Stimulated activated CD4-positive, alpha-beta T cell treated with anti-CD3 and anti-CD28 coated beads, Interleukin-12 subunit alpha, Interleukin-12 subunit beta, amount 100 ng/mL, for 4 hours (primary cell): ENCODE results near the gene HDAC4.

Experiments
- DNase-seq: peaks from one replicate; pipeline ENCODE4 v3.0.0-alpha.2; 2020

The HDAC4 gene

DNA sequence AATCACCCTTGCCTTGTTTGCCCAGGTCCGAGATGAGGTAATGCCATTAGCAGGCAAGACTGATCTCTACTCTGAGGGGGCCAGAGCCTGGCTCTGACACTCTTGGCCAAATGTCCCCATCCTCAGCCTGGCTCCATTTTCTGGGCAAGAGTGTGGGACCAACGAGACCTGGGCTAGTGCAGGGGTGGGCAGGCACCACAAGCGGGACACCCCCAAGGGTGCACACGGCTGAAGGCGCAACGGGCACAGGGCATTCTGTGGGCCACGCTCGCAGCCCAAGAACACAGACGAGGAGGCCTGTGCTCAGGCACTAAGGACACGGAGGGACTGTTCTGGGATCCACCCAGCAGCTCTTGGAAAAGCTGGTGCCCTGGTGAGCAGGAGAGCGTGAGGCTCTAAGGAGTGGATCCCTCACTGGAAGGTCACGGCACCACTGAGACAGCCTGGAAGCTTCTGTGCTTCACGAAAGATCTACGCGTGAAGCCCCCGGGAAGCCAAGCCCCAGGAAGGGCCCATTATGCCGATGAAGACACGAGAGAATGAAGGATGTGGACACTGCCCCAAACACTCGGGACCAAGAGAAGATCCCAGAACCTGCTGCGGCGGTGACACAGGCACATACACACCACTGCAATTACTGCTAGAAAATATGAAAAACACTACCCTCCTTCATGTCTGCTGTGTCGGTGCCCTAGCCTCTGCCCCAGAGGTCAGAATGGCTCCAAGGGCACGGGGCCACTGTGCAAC lies 138.2 kb downstream of the HDAC4 start:
- DNase-seq, result no peak

- no peak for DNase-seq
Measured at GRCh38 chr2:239261796-239262483, 138.9 kb downstream of the HDAC4 start.

DNA sequence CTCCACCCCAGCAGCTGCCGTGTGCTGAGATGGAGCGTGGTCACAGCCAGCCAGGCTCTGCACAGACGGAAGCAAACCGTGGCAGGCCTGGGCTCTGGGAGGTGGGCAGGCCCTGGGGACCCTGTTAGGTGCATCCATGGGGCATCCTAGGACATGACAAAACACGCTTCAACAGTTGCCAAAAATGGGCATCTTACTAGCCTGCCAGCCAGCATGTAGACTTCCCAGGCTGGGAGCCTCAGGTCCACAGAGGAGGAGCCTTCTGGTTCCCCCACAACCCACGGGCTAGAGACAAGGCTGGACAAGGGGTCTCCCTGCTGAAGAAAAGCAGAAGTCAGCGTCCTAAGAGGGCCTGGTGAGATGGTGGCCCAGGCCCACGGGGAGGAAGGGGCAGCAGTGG lies 139.5 kb downstream of the HDAC4 start:
- DNase-seq, result no peak

GRCh38 chr2:239260546-239261327 lies 140.1 kb downstream of the HDAC4 start:
- DNase-seq, result no peak

DNA sequence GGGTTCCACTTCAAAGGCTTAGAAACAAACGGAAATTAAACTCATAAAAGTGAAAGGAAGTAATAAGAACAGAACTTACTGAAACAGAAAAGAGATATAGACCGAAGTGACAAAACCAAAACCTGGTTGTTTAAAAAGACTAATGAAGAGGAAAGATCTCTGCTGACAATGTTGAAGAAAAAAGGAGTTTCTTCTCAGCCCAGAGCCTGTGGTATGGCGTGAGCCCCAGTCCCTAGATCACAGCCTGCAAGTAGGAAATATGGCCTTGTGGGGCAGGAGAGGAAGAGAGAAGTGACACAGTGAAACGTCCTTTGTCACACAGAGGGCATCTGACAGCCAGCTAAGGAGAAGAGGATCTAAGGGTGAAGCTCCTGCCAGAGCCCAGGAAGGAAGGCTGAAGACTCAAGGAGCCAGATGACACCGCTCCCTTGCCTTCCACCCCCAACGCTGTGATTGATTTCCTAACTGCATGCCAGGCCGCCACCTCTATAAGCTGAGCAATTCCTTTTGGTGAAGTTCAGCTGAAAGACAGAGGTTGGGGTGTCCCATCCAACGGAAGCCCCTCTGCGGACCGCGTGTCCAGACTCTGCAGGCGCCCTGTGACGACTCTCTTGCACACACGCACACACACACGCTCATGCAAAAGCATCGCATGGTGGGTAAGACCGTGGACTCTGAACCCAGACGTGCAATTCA lies 141.1 kb downstream of the HDAC4 start:
- no peak for DNase-seq

- DNase-seq, result no peak
Measured at GRCh38 chr2:239259173-239259572, 141.6 kb downstream of the HDAC4 start.

DNA sequence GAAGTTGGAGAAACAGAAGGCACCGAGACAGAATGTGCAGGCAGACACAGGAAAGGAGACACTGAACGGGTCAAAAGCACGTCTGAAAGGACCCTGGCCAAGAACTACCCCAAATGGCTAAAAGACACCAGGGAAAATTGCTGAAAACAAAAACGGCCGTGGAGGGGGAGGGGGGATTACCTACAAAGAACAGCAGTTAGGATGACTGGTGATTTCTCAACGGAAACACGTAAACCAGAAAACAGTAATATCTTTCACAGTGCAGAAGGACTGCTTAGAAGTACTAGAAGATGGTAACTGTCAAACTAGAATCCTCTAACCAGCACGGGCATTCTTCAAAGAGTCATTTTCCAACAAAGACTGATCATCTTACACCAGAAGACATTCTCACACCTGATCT lies 142.6 kb downstream of the HDAC4 start:
- DNase-seq, result no peak

GRCh38 chr2:239257511-239257937 lies 143.3 kb downstream of the HDAC4 start:
- no peak for DNase-seq

DNA sequence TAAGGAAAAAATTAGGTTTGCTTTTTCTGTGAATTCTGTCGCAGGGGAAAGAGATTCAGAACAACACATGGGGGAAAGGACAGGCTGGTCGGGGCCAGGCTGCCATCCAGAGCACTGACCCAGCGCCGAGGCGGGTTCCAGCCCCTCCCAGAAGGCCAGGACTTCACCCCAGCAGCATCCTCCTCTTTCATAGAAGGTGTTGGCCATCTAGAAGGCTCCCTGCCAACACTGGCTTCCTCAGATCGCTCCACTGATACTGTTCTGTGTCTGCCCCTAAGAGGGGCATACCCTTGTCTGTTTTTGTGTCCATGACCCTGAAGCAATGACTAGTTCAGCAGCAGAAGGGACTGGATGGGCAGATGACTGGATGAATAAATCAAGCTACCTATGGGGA lies 144.5 kb downstream of the HDAC4 start:
- no peak for DNase-seq

GRCh38 chr2:239255628-239256349 lies 145.0 kb downstream of the HDAC4 start:
- no peak for DNase-seq

DNA sequence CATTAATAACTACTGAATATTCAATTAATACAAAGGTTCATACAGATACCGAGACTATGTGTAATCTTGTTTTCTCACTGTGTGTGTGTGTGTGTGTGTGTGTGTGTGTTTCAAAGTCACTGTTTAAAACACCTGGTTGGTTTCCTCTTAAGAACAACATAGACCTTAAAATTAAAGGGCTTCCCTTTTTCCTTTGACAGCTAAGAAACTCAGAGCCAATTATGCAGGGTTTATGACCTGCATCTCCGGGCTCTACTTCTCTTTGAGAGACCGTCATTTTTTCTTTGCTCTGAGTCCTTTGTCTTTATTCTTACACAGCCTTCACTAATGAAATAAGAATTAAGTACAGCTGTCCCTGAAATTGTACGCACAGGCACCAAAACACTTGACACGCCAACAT lies 145.6 kb downstream of the HDAC4 start:
- no peak for DNase-seq

GRCh38 chr2:239253701-239254436 lies 147.0 kb downstream of the HDAC4 start:
- DNase-seq, result no peak

GRCh38 chr2:239253264-239253663 lies 147.6 kb downstream of the HDAC4 start:
- no peak for DNase-seq

DNA sequence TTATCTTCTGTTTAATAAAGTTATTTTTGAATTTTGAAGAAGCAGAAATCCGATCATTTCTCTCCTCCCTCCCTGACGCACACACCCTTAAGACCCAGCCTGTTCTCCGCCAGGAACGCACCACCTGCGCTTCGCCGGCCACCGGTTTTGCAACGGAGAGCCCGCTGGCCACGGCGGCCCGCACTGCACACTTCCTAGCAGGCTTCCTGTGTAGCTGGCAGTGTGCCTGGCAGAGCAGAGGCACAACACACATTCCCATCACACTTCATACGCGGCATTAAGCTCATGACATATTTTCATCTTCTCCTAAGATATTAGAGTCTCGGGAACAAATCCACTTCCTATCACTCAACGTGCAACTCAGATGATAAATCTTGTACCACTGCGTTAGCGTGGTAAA lies 148.0 kb downstream of the HDAC4 start:
- DNase-seq, result no peak

DNA sequence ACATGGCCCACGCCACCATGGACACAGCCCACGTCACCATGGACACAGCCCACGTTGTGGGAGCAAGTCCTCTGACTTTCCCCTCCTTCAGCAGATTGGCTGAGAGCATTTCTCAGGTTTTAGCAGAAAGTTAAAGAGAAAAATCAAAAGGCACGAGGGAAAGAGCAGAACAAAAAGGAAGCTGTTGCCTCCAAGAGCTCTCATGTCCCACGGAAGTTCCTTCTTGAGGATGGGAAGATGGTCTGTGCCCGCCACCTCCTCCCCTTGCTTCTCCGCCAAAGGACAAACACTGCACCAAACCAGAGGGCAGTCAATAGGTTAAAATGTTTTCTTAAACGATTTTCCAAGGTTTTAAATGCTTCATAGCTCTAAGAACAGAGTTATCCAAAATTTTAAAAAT lies 148.4 kb downstream of the HDAC4 start:
- no peak for DNase-seq

DNA sequence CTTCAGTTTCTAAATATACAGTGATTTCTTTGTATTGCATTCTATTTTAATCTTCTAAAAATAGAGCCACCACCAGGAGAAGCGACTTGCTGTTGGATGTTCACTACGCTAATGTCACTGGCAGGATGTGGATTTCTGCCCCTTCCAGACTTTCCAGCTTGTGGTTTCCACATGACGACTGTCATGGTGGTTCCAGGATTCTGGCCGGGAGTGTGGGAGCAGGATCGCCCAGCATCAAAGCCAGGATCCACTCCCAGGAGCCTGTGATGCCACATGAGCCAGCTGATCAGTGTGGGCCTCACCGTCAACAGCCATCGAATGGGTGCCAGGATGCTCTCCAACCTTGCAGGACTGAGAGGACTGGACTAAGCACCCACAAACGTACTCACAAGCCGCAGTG lies 148.8 kb downstream of the HDAC4 start:
- no peak for DNase-seq

- no peak for DNase-seq
Measured at GRCh38 chr2:239250216-239251081, 150.4 kb downstream of the HDAC4 start.

DNA sequence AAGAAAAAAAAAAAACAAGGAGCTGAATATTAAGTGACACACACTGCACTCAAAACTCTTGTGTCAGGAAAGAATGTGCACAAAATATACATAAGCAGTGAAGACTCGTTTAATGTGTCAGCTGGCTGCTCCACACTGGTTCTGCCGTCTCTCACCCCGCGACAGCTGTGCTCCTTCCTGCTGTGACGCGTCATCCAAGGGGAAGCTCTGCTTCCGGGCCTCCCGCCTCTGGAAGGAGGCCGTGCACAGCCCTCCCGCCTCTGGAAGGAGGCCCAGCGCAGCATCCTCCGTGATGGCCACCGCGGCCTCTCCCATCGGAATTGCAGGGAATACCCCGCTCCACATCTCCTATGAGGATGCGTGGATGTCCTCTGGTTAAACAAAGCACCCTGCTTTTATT lies 151.0 kb downstream of the HDAC4 start:
- no peak for DNase-seq

- DNase-seq, result no peak
Measured at GRCh38 chr2:239249048-239249447, 151.8 kb downstream of the HDAC4 start.

DNA sequence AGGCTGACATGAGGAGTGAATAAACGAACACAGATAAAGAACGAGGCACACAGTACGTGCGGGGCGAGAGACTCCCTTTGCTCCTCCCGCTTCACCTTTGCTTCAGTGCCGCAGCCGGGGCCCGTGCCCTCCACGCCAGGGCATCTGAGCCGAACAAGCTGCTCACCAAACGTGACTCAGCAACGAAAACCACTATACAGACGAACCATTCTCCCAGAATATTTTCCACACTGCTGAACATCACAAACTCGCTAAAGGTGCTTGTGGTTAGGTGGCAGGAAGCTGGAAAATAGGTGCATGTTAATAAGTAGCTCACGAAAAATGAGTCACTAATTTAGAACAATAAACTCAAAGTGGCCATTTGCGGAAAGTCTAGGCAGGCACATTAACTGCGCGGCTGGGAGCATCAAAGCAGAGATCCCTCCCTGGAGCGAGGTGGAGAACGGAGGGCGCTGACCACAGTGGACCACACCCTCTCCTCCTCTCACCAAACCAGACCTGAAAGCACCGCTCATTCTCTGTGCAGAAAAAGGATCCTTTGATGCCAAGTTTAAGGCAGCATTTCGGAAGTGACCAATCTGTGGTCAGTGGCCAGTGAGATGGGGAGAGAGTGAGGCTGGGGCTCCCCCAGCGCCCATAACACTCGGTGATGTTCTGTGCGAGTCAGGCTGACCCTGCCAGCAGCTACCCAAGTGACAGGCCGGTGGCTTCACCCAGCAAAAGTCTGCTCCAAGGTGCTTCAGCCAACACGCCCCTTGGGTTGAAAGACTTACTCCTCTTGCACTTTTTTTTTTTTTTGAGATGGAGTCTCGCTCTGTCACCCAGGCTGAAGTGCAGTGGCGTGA lies 153.2 kb downstream of the HDAC4 start:
- peak; percentile 36 for DNase-seq
